Hypothalamus (tissue), 51 donors: ENCODE measurements around the gene S100A7A.
"Not testable (repeated sequence)": the region's sequence is repeated elsewhere in the genome, so short reads cannot be mapped to it uniquely, and the experiment has no call there.

Source experiments
- DNase-seq, 51 donors: peaks; one replicate each; lab custom pipeline; 2025; lab: John Stamatoyannopoulos, UW

S100A7A gene

GRCh38 chr1:153447498-153448170 is 31.3 kb downstream of the S100A7A start:
- DNase-seq, result no peak

- not testable (repeated sequence) for DNase-seq
Observed at GRCh38 chr1:153448851-153449250, 32.5 kb downstream of the S100A7A start.

- DNase-seq, result no peak
Observed at GRCh38 chr1:153456396-153456795, 40.1 kb downstream of the S100A7A start.

GRCh38 chr1:153459655-153460054 is 43.3 kb downstream of the S100A7A start:
- no peak for DNase-seq

GRCh38 chr1:153460551-153460950 is 44.2 kb downstream of the S100A7A start, which contains the start of gene S100A7:
Gene S100A7 (minus strand): TSS chr1:153460651. CDS start chr1:153459013, 1,638 bp downstream.
- no peak for DNase-seq

GRCh38 chr1:153462741-153463140 is 46.4 kb downstream of the S100A7A start:
- not testable (repeated sequence) for DNase-seq

GRCh38 chr1:153465811-153466636 is 49.7 kb downstream of the S100A7A start:
- DNase-seq, result peak in 9 of 51 donors; percentile 0 to 34 (median 7)

GRCh38 chr1:153466908-153467307 is 50.6 kb downstream of the S100A7A start:
- DNase-seq, result no peak

GRCh38 chr1:153470707-153471106 is 54.4 kb downstream of the S100A7A start:
- no peak for DNase-seq
